T-cell (primary cell): ENCODE data around the gene ABCD4. TPM values are rescaled to one million over a fixed set of nuclear protein-coding genes. Genes with fewer than 3 reads are reported as not detected.

Experiments used
- ATAC-seq, 4 experiments: fragments of 200-7000 bp in 3 of 4; fragments of 150-1000 bp in 1 of 4; cut with Tn5 transposase; replicated peaks in 1 of 4; 1 replicate in 3 of 4; 2 replicates in 1 of 4; pipeline ENCODE4 v1.10.0; 2021; ENCODE audit warnings: moderate library complexity in 3 of 4, mild to moderate bottlenecking in 2 of 4, moderate number of reproducible peaks in 1 of 4
- CTCF ChIA-PET, 2 donors: fragments of 300-600 bp; sonication (Branson Sonifier 250); formaldehyde crosslinking; loops; one replicate each; lab custom pipeline; 2022; ENCODE audit warnings: antibody characterized with exemption in 2 of 2; lab: Charles Lee
- POLR2A ChIA-PET, 2 donors: fragments of 300-600 bp; sonication (Branson Sonifier 250); formaldehyde crosslinking; loops; one replicate each; lab custom pipeline; 2022; ENCODE audit warnings: antibody characterized with exemption in 2 of 2; lab: Charles Lee
- DNase-seq, 35 experiments: peaks; one replicate each; pipeline versions ENCODE4 v3.0.0 to v3.0.0-alpha.2; 2013 to 2023
- H3K27ac ChIP-seq: one replicate; pipeline ENCODE4 v1.5.1; 2013; ENCODE audit warnings: low read length
- H3K27me3 ChIP-seq, 2 experiments: replicated peaks in 1 of 2; 1 replicate in 1 of 2; 2 replicates in 1 of 2; pipeline versions ENCODE4 v1.6.1 to v1.7.0; 2013; ENCODE audit warnings: low read length in 1 of 2, mixed read lengths in 1 of 2; ENCODE audit not compliant: control insufficient read depth in 2 of 2, insufficient read depth in 2 of 2; ENCODE audit errors: extremely low read depth in 1 of 2
- H3K36me3 ChIP-seq, 2 donors: 1 replicate in 1 of 2; 2 replicates in 1 of 2; pipeline versions ENCODE4 v1.6.1 to v1.7.0; 2013; ENCODE audit warnings: low read length in 1 of 2; ENCODE audit not compliant: control insufficient read depth in 2 of 2, insufficient read depth in 1 of 2; ENCODE audit errors: extremely low read depth in 1 of 2
- H3K4me1 ChIP-seq, 2 experiments: 1 replicate in 1 of 2; 2 replicates in 1 of 2; pipeline versions ENCODE4 v1.6.1 to v1.7.0; 2013; ENCODE audit warnings: low read length in 2 of 2, mixed read lengths in 1 of 2; ENCODE audit not compliant: insufficient read depth in 2 of 2, control insufficient read depth in 1 of 2; ENCODE audit errors: extremely low read depth in 1 of 2
- H3K4me3 ChIP-seq, 2 donors: 1 replicate in 1 of 2; 2 replicates in 1 of 2; pipeline versions ENCODE4 v1.5.1 to v1.7.0; 2013; ENCODE audit warnings: mild to moderate bottlenecking in 2 of 2, low read length in 1 of 2, moderate library complexity in 1 of 2; ENCODE audit not compliant: control insufficient read depth in 1 of 2; ENCODE audit errors: extremely low read depth in 1 of 2
- H3K9me3 ChIP-seq: 2 replicates; pipeline ENCODE4 v1.7.0; 2013
- H3K27ac Mint-ChIP-seq, 2 donors: one replicate each; pipeline ENCODE4 v1.8.0; 2020 to 2021; ENCODE audit warnings: mild to moderate bottlenecking in 2 of 2, mixed read lengths in 2 of 2
- H3K27me3 Mint-ChIP-seq, 2 donors: one replicate each; pipeline ENCODE4 v1.8.0; 2021 to 2022; ENCODE audit warnings: mixed read lengths in 2 of 2
- H3K36me3 Mint-ChIP-seq: one replicate; pipeline ENCODE4 v1.8.0; 2021; ENCODE audit warnings: mixed read lengths
- H3K4me1 Mint-ChIP-seq, 3 donors: one replicate each; pipeline ENCODE4 v1.8.0; 2020 to 2022; ENCODE audit warnings: mixed read lengths in 3 of 3, mild to moderate bottlenecking in 1 of 3
- H3K4me3 Mint-ChIP-seq, 3 donors: one replicate each; pipeline ENCODE4 v1.8.0; 2020 to 2022; ENCODE audit warnings: mild to moderate bottlenecking in 3 of 3, mixed read lengths in 3 of 3, moderate library complexity in 3 of 3
- H3K9me3 Mint-ChIP-seq, 3 donors: one replicate each; pipeline ENCODE4 v1.8.0; 2020 to 2022; ENCODE audit warnings: mixed read lengths in 3 of 3
- WGBS: methylation state at CpG from one replicate; pipeline ENCODE4 v1.1.5; 2013; ENCODE audit warnings: missing lambda C conversion rate; ENCODE audit not compliant: insufficient coverage; 5-methylcytosine and 5-hydroxymethylcytosine counted together
- total RNA-seq, 35 experiments: library from RNA in 6 of 35; stranded (reverse) in 6 of 35; fragments of 120-200 nt in 1 of 35; gene quantifications; one replicate each; pipeline versions ENCODE4 v1.2.1 to v1.2.4 and lab custom pipeline; 2013 to 2026

The ABCD4 gene
- total RNA-seq, 5 donors from 2014 or later (not counting 1 experiment from before 2014, with no cell fraction given), result 70.3 to 103 (median 91.8) TPM

DNA sequence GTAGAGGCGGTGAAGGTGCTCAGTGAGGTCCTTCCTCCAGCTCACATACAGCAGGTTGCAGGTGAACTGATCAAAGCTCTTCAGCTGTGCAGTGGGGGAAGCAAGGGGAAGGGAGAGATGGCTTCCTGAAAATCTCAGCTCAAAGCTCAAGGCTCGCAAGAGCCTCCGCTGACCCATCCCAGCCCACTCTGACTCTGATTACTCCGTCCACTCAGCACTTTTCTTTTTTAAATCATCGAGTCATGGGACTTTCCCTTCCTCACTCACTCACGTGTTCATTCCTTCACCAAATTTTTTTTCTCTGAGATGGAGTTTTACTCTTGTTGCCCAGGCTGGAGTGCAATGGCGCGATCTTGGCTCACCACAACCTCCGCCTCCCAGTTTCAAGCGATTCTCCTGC lies 4.7 kb downstream of the ABCD4 start:
- H3K27me3 ChIP-seq, result no peaks in the 10 kb centered on the region
- 94% methylated on average over 6 of the region's 10 CpGs for WGBS
- peaks cover 30% of the 10 kb centered on the region for H3K36me3 Mint-ChIP-seq
- no peaks in the 10 kb centered on the region for H3K9me3 ChIP-seq
- H3K4me1 ChIP-seq, result peaks cover 0 to 19% of the 10 kb centered on the region in 2 experiments
- H3K4me3 Mint-ChIP-seq, result no peak overlapping the region
- ChIA-PET CTCF (interaction anchor here in 1 of 2 donors (0.5 to 0.9 kb wide), 2 partner anchors 28 to 1191 kb away, joined by 3 read pairs; no protein-coding TSS in a partner anchor), POLR2A (no interaction called here)
- H3K4me3 ChIP-seq, result no peak overlapping the region
- H3K27ac ChIP-seq, result no peak overlapping the region
- ATAC-seq (no peak), DNase-seq (no peak)
- H3K9me3 Mint-ChIP-seq, result no peaks in the 10 kb centered on the region
- no peaks in the 10 kb centered on the region for H3K27me3 Mint-ChIP-seq
- peaks cover 28 to 37% (median 28%) of the 10 kb centered on the region in 3 donors for H3K4me1 Mint-ChIP-seq
- peaks cover 9 to 54% of the 10 kb centered on the region in 2 donors for H3K36me3 ChIP-seq
- H3K27ac Mint-ChIP-seq, result no peak overlapping the region

DNA sequence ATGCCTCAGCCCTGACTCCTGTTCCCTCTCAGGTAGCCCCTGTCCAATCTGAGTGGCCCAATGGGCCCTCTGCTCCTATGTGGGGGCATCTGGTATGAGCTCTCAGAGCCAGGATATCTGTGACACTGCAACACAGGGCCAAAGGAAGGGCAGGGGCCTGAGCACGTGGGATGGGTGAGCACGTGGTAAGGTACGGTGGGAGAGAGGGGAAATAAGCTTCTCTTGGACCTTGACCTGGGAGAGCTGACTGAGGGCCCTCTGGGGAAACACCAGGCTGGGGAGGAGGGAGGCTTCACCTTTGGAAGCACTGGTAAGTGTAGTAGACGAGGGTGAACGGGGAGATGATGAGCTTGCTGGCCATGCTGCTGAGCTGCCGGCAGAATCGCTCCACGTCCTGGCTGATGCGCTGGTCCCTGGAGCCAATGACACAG lies 6.7 kb downstream of the ABCD4 start:
- 89% methylated on average over 3 of the region's 9 CpGs for WGBS
- Histone ChIP-seq H3K9me3 (no peaks in the 10 kb centered on the region), H3K4me3 (no peak overlapping the region), H3K27ac (no peak overlapping the region), H3K4me1 (peaks cover 0 to 10% of the 10 kb centered on the region in 2 experiments), H3K36me3 (peaks cover 11 to 73% of the 10 kb centered on the region in 2 donors), H3K27me3 (no peaks in the 10 kb centered on the region)
- ChIA-PET CTCF (interaction anchor here (0.5 to 1.3 kb wide), 3 partner anchors 42 to 197 kb away, joined by 3 read pairs; partner anchors contain the start of gene NPC2 (in 1 of the 2)), POLR2A (interaction anchor here in 1 of 2 donors (0.6 kb wide), 1 partner anchor 19 kb away, joined by 5 read pairs; no protein-coding TSS in a partner anchor)
- Mint-ChIP-seq H3K9me3 (no peaks in the 10 kb centered on the region), H3K27ac (no peak overlapping the region), H3K4me3 (no peak overlapping the region), H3K4me1 (peaks cover 14 to 23% (median 14%) of the 10 kb centered on the region in 3 donors), H3K27me3 (no peaks in the 10 kb centered on the region), H3K36me3 (peaks cover 42% of the 10 kb centered on the region)
- ATAC-seq (no peak), DNase-seq (no peak)

- Mint-ChIP-seq H3K27me3 (no peaks in the 10 kb centered on the region), H3K9me3 (no peaks in the 10 kb centered on the region), H3K4me3 (no peak overlapping the region), H3K36me3 (peaks cover 42% of the 10 kb centered on the region), H3K4me1 (peaks cover 1 to 9% (median 2%) of the 10 kb centered on the region in 3 donors), H3K27ac (no peak overlapping the region)
- peaks cover 17 to 83% of the 10 kb centered on the region in 2 donors for H3K36me3 ChIP-seq
- ATAC-seq (no peak), DNase-seq (no peak)
- WGBS, result no CpG with 5 or more reads among the region's 2 CpGs
- H3K27me3 ChIP-seq, result no peaks in the 10 kb centered on the region
- ChIA-PET CTCF (interaction anchor here in 1 of 2 donors (0.6 kb wide), 1 partner anchor 1711 kb away, joined by 3 read pairs; no protein-coding TSS in a partner anchor), POLR2A (no interaction called here)
- H3K27ac ChIP-seq, result no peak overlapping the region
- no peaks in the 10 kb centered on the region for H3K4me1 ChIP-seq
- no peaks in the 10 kb centered on the region for H3K9me3 ChIP-seq
- no peak overlapping the region for H3K4me3 ChIP-seq
Observed at GRCh38 chr14:74293606-74294005, 9.1 kb downstream of the ABCD4 start.

DNA sequence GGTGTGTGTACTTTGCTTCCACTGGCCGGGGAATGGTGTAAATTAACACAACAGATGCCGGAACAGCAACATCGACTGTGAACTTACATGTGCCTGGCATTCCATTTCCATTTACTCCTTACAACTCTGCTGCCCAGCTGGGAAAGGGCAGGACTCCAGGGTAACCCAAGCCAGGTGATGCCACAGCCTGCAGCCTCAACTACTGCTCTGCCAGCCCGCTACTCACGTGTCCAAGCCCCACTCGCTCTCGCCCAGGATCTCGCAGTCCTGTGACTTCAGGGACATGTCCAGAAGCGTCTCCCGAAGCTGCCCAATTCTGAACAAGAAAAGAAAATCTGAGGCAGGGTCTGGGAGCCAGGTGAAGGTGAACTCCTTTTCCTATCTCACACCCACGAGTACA lies 10.7 kb downstream of the ABCD4 start:
- peaks cover 0 to 8% (median 1%) of the 10 kb centered on the region in 3 donors for H3K4me1 Mint-ChIP-seq
- no peak overlapping the region for H3K4me3 ChIP-seq
- H3K27ac ChIP-seq, result no peak overlapping the region
- H3K27ac Mint-ChIP-seq, result no peak overlapping the region
- POLR2A ChIA-PET, result interaction anchor here in 1 of 2 donors (0.6 kb wide), 1 partner anchor 319 kb away, joined by 3 read pairs; no protein-coding TSS in a partner anchor
- peaks cover 13 to 86% of the 10 kb centered on the region in 2 donors for H3K36me3 ChIP-seq
- DNase-seq, result no peak
- CTCF ChIA-PET, result no interaction called here
- no peaks in the 10 kb centered on the region for H3K9me3 Mint-ChIP-seq
- H3K4me3 Mint-ChIP-seq, result no peak overlapping the region
- no peak for ATAC-seq
- H3K27me3 ChIP-seq, result no peaks in the 10 kb centered on the region
- 92% methylated on average over 7 of the region's 11 CpGs for WGBS
- H3K9me3 ChIP-seq, result no peaks in the 10 kb centered on the region
- no peaks in the 10 kb centered on the region for H3K4me1 ChIP-seq
- H3K36me3 Mint-ChIP-seq, result peaks cover 41% of the 10 kb centered on the region
- H3K27me3 Mint-ChIP-seq, result no peaks in the 10 kb centered on the region

DNA sequence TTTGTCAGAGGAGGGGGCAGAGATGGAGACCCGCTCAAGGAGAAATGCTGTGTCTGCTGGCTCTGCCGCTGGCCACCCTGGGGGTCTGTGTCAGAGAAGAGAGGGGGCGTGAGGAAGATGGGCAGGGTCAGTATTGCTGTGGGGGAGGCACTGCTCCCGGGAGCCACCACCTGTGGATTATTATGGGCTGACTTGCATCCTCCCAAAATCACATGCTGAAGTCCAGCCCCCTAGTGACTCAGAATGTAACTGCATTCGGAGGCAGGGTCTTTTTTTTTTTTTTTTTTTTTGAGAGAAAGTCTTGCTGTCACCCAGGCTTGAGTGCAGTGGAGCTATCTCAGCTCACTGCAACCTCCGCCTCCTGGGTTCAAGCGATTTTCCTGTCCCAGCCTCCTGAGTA lies 12.3 kb downstream of the ABCD4 start:
- H3K36me3 Mint-ChIP-seq, result peaks cover 46% of the 10 kb centered on the region
- Histone ChIP-seq H3K4me3 (no peak overlapping the region), H3K4me1 (no peaks in the 10 kb centered on the region), H3K36me3 (peaks cover 21 to 84% of the 10 kb centered on the region in 2 donors), H3K27ac (no peak overlapping the region), H3K9me3 (no peaks in the 10 kb centered on the region), H3K27me3 (no peaks in the 10 kb centered on the region)
- H3K4me1 Mint-ChIP-seq, result peaks cover 0 to 3% (median 1%) of the 10 kb centered on the region in 3 donors
- H3K9me3 Mint-ChIP-seq, result no peaks in the 10 kb centered on the region
- no peaks in the 10 kb centered on the region for H3K27me3 Mint-ChIP-seq
- H3K27ac Mint-ChIP-seq, result no peak overlapping the region
- ATAC-seq, result peak in 1 of 4 experiments; percentile 27
- POLR2A ChIA-PET, result no interaction called here
- 90% methylated on average over 2 of the region's 7 CpGs for WGBS
- CTCF ChIA-PET, result interaction anchor here in 1 of 2 donors (0.6 to 0.7 kb wide), 2 partner anchors 52 to 70 kb away, joined by 3 to 5 read pairs; no protein-coding TSS in a partner anchor
- no peak overlapping the region for H3K4me3 Mint-ChIP-seq
- peak in 3 of 35 experiments; percentile 8 to 44 (median 10) for DNase-seq

DNA sequence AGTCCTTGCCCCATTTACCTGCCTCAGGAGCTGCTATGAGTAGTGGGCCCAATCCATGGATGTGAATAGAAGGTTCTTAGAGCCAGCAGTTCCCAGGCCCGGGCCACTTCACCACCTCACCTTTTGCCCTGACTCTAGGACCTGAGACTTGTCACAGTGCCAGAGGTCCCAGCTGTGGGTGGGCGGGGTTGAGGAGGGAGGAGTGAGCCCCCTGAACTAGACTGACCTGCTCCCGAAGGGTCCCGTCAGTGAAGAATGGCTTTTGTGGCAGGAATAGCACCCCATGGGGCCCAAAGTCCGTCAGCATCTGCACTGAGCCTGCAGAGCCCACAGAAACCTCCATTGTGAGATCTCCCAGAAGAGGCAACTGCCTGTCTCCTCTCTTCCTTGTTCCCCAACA lies 12.9 kb downstream of the ABCD4 start:
- ATAC-seq (no peak), DNase-seq (no peak)
- Mint-ChIP-seq H3K27me3 (no peaks in the 10 kb centered on the region), H3K9me3 (no peaks in the 10 kb centered on the region), H3K27ac (no peak overlapping the region), H3K4me1 (peaks cover 0 to 3% (median 1%) of the 10 kb centered on the region in 3 donors), H3K36me3 (peaks cover 44% of the 10 kb centered on the region), H3K4me3 (no peak overlapping the region)
- Histone ChIP-seq H3K27ac (no peak overlapping the region), H3K4me3 (no peak overlapping the region), H3K4me1 (no peaks in the 10 kb centered on the region), H3K27me3 (no peaks in the 10 kb centered on the region), H3K36me3 (peaks cover 21 to 81% of the 10 kb centered on the region in 2 donors), H3K9me3 (no peaks in the 10 kb centered on the region)
- ChIA-PET POLR2A (no interaction called here), CTCF (no interaction called here)
- WGBS, result 100% methylated on average over 1 of the region's 5 CpGs
